Measurements from ENCODE around the gene SEC24B. TPM values are rescaled to one million over a fixed set of nuclear protein-coding genes. Genes with fewer than 3 reads are reported as not detected.

Gene SEC24B
- total and polyA plus RNA-seq, 2 experiments from 2014 or later: 9.4 to 32.8 TPM

GRCh38 chr4:109499513-109499912 is 65.9 kb downstream of the SEC24B start:
- ATAC-seq (no peak), DNase-seq (ENCODE audit: low spot score) (no peak)
- Mint-ChIP-seq H3K27ac (no peak overlapping the region), H3K9me3 (no peaks in the 10 kb centered on the region), H3K4me1 (no peaks in the 10 kb centered on the region), H3K36me3 (ENCODE audit: low read depth) (peaks cover 23% of the 10 kb centered on the region), H3K4me3 (no peak overlapping the region), H3K27me3 (ENCODE audit: insufficient read depth, low read depth, poor library complexity) (no peaks in the 10 kb centered on the region)
- Histone ChIP-seq H3K4me1 (ENCODE audit: insufficient read depth) (no peaks in the 10 kb centered on the region), H3K36me3 (ENCODE audit: insufficient read depth) (peaks cover 22% of the 10 kb centered on the region; the same call in 1 of the 2 replicates), H4K20me1 (replicated peaks; ENCODE audit: insufficient read depth) (no peaks in the 10 kb centered on the region), H2AFZ (no peak overlapping the region), H3K4me2 (no peak overlapping the region), H3K4me3 (no peak overlapping the region), H3K27ac (ENCODE audit: low read depth) (no peak overlapping the region), H3K9me2 (ENCODE audit: insufficient read depth) (no peaks in the 10 kb centered on the region), H3K79me2 (replicated peaks; ENCODE audit: insufficient read depth) (no peaks in the 10 kb centered on the region), H3F3A (replicated peaks; ENCODE audit: low read depth) (no peaks in the 10 kb centered on the region), H3K27me3 (ENCODE audit: insufficient read depth) (no peaks in the 10 kb centered on the region)
- TF ChIP-seq CREB1 (CRISPR knock-in tag; IDR thresholded peaks at IDR 0.05; ENCODE audit: low read depth) (no peak), NANOG (IDR thresholded peaks at IDR 0.05; ENCODE audit: borderline replicate concordance) (no peak), ZNF331 (CRISPR knock-in tag; IDR thresholded peaks at IDR 0.05; ENCODE audit: low read depth) (no peak), CTCF (conservative IDR thresholded peaks at IDR 0.05; ENCODE audit: low read depth in 2 of 2) (no peak)
- TF ChIP-seq, protein P1, sequence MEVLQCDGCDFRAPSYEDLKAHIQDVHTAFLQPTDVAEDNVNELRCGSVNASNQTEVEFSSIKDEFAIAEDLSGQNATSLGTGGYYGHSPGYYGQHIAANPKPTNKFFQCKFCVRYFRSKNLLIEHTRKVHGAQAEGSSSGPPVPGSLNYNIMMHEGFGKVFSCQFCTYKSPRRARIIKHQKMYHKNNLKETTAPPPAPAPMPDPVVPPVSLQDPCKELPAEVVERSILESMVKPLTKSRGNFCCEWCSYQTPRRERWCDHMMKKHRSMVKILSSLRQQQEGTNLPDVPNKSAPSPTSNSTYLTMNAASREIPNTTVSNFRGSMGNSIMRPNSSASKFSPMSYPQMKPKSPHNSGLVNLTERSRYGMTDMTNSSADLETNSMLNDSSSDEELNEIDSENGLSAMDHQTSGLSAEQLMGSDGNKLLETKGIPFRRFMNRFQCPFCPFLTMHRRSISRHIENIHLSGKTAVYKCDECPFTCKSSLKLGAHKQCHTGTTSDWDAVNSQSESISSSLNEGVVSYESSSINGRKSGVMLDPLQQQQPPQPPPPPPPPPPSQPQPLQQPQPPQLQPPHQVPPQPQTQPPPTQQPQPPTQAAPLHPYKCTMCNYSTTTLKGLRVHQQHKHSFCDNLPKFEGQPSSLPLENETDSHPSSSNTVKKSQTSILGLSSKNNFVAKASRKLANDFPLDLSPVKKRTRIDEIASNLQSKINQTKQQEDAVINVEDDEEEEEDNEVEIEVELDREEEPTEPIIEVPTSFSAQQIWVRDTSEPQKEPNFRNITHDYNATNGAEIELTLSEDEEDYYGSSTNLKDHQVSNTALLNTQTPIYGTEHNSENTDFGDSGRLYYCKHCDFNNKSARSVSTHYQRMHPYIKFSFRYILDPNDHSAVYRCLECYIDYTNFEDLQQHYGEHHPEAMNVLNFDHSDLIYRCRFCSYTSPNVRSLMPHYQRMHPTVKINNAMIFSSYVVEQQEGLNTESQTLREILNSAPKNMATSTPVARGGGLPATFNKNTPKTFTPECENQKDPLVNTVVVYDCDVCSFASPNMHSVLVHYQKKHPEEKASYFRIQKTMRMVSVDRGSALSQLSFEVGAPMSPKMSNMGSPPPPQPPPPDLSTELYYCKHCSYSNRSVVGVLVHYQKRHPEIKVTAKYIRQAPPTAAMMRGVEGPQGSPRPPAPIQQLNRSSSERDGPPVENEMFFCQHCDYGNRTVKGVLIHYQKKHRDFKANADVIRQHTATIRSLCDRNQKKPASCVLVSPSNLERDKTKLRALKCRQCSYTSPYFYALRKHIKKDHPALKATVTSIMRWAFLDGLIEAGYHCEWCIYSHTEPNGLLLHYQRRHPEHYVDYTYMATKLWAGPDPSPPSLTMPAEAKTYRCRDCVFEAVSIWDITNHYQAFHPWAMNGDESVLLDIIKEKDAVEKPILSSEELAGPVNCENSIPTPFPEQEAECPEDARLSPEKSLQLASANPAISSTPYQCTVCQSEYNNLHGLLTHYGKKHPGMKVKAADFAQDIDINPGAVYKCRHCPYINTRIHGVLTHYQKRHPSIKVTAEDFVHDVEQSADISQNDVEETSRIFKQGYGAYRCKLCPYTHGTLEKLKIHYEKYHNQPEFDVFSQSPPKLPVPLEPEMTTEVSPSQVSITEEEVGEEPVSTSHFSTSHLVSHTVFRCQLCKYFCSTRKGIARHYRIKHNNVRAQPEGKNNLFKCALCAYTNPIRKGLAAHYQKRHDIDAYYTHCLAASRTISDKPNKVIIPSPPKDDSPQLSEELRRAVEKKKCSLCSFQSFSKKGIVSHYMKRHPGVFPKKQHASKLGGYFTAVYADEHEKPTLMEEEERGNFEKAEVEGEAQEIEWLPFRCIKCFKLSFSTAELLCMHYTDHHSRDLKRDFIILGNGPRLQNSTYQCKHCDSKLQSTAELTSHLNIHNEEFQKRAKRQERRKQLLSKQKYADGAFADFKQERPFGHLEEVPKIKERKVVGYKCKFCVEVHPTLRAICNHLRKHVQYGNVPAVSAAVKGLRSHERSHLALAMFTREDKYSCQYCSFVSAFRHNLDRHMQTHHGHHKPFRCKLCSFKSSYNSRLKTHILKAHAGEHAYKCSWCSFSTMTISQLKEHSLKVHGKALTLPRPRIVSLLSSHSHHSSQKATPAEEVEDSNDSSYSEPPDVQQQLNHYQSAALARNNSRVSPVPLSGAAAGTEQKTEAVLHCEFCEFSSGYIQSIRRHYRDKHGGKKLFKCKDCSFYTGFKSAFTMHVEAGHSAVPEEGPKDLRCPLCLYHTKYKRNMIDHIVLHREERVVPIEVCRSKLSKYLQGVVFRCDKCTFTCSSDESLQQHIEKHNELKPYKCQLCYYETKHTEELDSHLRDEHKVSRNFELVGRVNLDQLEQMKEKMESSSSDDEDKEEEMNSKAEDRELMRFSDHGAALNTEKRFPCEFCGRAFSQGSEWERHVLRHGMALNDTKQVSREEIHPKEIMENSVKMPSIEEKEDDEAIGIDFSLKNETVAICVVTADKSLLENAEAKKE (CRISPR knock-in tag; IDR thresholded peaks at IDR 0.05): no peak
- TF ChIP-seq, protein P2, sequence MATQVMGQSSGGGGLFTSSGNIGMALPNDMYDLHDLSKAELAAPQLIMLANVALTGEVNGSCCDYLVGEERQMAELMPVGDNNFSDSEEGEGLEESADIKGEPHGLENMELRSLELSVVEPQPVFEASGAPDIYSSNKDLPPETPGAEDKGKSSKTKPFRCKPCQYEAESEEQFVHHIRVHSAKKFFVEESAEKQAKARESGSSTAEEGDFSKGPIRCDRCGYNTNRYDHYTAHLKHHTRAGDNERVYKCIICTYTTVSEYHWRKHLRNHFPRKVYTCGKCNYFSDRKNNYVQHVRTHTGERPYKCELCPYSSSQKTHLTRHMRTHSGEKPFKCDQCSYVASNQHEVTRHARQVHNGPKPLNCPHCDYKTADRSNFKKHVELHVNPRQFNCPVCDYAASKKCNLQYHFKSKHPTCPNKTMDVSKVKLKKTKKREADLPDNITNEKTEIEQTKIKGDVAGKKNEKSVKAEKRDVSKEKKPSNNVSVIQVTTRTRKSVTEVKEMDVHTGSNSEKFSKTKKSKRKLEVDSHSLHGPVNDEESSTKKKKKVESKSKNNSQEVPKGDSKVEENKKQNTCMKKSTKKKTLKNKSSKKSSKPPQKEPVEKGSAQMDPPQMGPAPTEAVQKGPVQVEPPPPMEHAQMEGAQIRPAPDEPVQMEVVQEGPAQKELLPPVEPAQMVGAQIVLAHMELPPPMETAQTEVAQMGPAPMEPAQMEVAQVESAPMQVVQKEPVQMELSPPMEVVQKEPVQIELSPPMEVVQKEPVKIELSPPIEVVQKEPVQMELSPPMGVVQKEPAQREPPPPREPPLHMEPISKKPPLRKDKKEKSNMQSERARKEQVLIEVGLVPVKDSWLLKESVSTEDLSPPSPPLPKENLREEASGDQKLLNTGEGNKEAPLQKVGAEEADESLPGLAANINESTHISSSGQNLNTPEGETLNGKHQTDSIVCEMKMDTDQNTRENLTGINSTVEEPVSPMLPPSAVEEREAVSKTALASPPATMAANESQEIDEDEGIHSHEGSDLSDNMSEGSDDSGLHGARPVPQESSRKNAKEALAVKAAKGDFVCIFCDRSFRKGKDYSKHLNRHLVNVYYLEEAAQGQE (IDR thresholded peaks at IDR 0.05; ENCODE audit: unreplicated experiment): no peak

All from GM23338 (cell line).